GM19099 (cell line): Measurements from ENCODE around the gene KIFC3.

Source experiments
- POLR2A ChIP-seq: IDR thresholded peaks from 3 replicates; pipeline ENCODE4 v1.6.1; 2011; ENCODE audit warnings: low read depth; ENCODE audit not compliant: insufficient read length; ENCODE audit errors: extremely low read depth

Gene KIFC3

GRCh38 chr16:57799600-57800199 lies 2.6 kb downstream of the KIFC3 start:
- no peak for TF ChIP-seq POLR2A

GRCh38 chr16:57798953-57799599 lies 3.2 kb downstream of the KIFC3 start:
- no peak for TF ChIP-seq POLR2A

- TF ChIP-seq POLR2A, result no peak
Measured at GRCh38 chr16:57798267-57798810, 4.0 kb downstream of the KIFC3 start.

- no peak for TF ChIP-seq POLR2A
Measured at GRCh38 chr16:57797526-57798266, 4.6 kb downstream of the KIFC3 start.

GRCh38 chr16:57797216-57797525 lies 5.1 kb downstream of the KIFC3 start:
- no peak for TF ChIP-seq POLR2A

- no peak for TF ChIP-seq POLR2A
Measured at GRCh38 chr16:57795431-57795878, 6.8 kb downstream of the KIFC3 start.

GRCh38 chr16:57794849-57795430 lies 7.4 kb downstream of the KIFC3 start:
- TF ChIP-seq POLR2A, result no peak

GRCh38 chr16:57791893-57792461 lies 10.3 kb downstream of the KIFC3 start:
- TF ChIP-seq POLR2A, result no peak

- no peak for TF ChIP-seq POLR2A
Measured at GRCh38 chr16:57791195-57791892, 10.9 kb downstream of the KIFC3 start.

- no peak for TF ChIP-seq POLR2A
Measured at GRCh38 chr16:57788951-57789350, 13.3 kb downstream of the KIFC3 start.

GRCh38 chr16:57788252-57788841 lies 13.9 kb downstream of the KIFC3 start:
- no peak for TF ChIP-seq POLR2A

- TF ChIP-seq POLR2A, result no peak
Measured at GRCh38 chr16:57787519-57787905, 14.8 kb downstream of the KIFC3 start.

GRCh38 chr16:57786632-57787518 lies 15.4 kb downstream of the KIFC3 start:
- TF ChIP-seq POLR2A, result no peak
